ENCODE data around the gene EZR. TPM values are rescaled to one million over a fixed set of nuclear protein-coding genes. Genes with fewer than 3 reads are reported as not detected.
A peak's percentile ranks its signal among the peaks of the same experiment; 100 is the strongest.

EZR gene
- total RNA-seq, 2 donors from 2014 or later, result 257 to 424 TPM

DNA sequence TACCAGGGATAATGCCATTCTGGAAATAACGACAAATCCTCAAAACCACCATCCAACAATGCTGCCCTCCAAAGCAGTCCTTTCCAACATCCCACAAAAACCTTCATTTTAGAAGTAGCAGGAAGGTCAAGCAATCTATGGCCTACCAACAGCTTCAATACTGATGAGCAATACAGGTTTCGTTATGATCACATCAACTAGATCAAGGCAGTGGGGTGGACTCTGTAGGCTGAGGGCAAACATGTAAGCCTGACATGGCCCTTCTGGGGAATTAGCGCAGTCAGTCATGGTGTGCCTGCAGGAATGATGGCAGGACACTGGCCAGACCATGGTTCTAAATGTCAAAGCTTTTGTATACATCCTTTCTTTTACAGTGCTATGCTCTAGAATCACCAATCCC lies 41.7 kb downstream of the EZR start:
- H3K4me1 ChIP-seq, result peaks cover 19% of the 10 kb centered on the region
- H3K27me3 ChIP-seq, result no peaks in the 10 kb centered on the region
- H3K4me3 ChIP-seq, result no peak overlapping the region
- no peak for DNase-seq
- H3K36me3 ChIP-seq, result peaks cover 5% of the 10 kb centered on the region
- H3K9me3 ChIP-seq, result no peaks in the 10 kb centered on the region
- intact Hi-C loops (cut with DNase I), result no loop called here
- TF ChIP-seq, protein P1, sequence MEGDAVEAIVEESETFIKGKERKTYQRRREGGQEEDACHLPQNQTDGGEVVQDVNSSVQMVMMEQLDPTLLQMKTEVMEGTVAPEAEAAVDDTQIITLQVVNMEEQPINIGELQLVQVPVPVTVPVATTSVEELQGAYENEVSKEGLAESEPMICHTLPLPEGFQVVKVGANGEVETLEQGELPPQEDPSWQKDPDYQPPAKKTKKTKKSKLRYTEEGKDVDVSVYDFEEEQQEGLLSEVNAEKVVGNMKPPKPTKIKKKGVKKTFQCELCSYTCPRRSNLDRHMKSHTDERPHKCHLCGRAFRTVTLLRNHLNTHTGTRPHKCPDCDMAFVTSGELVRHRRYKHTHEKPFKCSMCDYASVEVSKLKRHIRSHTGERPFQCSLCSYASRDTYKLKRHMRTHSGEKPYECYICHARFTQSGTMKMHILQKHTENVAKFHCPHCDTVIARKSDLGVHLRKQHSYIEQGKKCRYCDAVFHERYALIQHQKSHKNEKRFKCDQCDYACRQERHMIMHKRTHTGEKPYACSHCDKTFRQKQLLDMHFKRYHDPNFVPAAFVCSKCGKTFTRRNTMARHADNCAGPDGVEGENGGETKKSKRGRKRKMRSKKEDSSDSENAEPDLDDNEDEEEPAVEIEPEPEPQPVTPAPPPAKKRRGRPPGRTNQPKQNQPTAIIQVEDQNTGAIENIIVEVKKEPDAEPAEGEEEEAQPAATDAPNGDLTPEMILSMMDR (IDR thresholded peaks at IDR 0.05), result no peak
- peak overlapping the region; percentile 43 for H3K27ac ChIP-seq
- no peak overlapping the region for H3K9ac ChIP-seq (ENCODE audit: low read depth in 2 of 2, low read length in 2 of 2)

DNA sequence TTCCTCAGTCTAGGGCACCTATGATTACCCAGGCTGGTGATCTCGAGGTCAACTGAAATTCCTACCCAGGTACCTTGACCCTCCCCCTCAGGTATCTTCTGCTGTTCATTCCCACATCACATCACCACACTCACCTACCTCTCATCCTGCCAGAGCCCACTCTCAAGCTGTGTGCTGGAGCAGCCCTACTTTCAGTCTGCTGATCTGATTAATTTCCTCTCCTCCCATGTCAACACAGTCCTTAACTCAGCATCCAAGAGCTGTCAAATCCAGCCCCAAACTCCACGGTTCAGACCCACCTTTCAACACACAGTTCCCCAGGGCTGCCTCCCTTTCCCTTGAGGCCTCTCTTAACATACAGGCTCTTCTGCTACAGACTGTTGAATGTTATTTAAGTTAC lies 42.4 kb downstream of the EZR start:
- Histone ChIP-seq H3K9me3 (no peaks in the 10 kb centered on the region), H3K27ac (no peak overlapping the region), H3K36me3 (peaks cover 13% of the 10 kb centered on the region), H3K9ac (ENCODE audit: low read depth in 2 of 2, low read length in 2 of 2) (no peak overlapping the region), H3K4me3 (no peak overlapping the region), H3K4me1 (peaks cover 13% of the 10 kb centered on the region), H3K27me3 (no peaks in the 10 kb centered on the region)
- intact Hi-C loops (cut with DNase I), result no loop called here
- TF ChIP-seq, protein P1 (IDR thresholded peaks at IDR 0.05), result no peak
- no peak for DNase-seq

DNA sequence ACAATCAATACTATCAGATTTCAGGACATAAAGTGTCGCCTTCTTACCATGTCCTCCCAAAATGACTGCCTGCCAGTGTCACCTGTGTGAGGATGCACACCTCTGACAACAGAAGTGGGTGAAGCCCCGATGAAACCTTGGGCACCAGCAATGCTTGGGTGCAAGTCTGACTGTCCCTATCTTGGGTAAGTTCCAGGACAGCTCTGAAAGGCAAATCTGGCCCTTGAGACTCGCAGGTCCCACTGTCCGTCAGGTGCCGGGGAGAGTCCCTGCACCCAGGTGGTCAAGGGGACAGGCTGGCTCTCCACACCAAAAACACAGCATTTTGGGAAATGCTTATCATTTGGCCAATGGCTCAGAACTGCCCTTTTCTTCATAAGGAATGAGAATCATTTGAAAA lies 43.3 kb downstream of the EZR start:
- DNase-seq, result no peak
- Histone ChIP-seq H3K4me3 (no peak overlapping the region), H3K27ac (no peak overlapping the region), H3K9me3 (no peaks in the 10 kb centered on the region), H3K4me1 (peaks cover 13% of the 10 kb centered on the region), H3K27me3 (no peaks in the 10 kb centered on the region), H3K36me3 (peaks cover 22% of the 10 kb centered on the region), H3K9ac (ENCODE audit: low read depth in 2 of 2, low read length in 2 of 2) (no peak overlapping the region)
- TF ChIP-seq, protein P1 (IDR thresholded peaks at IDR 0.05), result no peak
- intact Hi-C loops (cut with DNase I), result no loop called here

DNA sequence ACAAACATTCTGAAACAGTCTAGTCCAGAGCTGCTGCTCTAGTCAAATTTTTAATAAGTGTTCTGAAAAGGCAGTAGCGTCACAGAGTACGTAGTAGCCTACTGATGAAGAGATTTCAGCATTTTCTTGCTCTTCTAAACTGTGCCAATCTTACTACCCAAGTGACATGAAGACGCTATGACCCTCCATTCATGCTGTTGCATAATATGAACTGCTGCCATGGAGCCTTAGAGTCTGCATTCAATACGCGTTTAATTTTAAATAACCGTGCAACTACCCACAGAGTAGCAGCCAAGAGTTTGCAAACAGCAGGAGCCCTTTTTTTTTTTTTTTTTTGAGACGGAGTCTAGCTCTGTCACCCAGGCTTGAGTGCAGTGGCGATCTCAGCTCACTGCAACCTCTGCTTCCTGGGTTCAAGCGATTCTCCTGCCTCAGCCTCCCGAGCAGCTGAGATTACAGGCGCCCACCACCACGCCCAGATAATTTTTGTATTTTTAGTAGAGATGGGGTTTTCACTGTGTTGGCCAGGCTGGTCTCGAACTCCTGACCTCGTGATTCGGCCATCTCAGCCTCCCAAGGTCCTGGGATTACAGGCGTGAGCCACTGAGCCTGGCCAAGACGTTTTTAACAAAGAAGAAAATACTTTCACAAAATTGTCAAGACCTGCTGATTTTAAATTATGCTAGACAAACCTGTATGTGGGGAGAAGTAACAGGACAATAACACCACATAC lies 44.3 kb downstream of the EZR start:
- Histone ChIP-seq H3K27ac (no peak overlapping the region), H3K4me3 (no peak overlapping the region), H3K4me1 (peaks cover 13% of the 10 kb centered on the region), H3K27me3 (no peaks in the 10 kb centered on the region), H3K9ac (ENCODE audit: low read depth in 2 of 2, low read length in 2 of 2) (peak overlapping the region in 1 of 2 donors; percentile 83), H3K36me3 (peaks cover 31% of the 10 kb centered on the region), H3K9me3 (no peaks in the 10 kb centered on the region)
- DNase-seq, result no peak
- TF ChIP-seq, protein P1 (IDR thresholded peaks at IDR 0.05), result no peak
- intact Hi-C loops (cut with DNase I), result no loop called here

DNA sequence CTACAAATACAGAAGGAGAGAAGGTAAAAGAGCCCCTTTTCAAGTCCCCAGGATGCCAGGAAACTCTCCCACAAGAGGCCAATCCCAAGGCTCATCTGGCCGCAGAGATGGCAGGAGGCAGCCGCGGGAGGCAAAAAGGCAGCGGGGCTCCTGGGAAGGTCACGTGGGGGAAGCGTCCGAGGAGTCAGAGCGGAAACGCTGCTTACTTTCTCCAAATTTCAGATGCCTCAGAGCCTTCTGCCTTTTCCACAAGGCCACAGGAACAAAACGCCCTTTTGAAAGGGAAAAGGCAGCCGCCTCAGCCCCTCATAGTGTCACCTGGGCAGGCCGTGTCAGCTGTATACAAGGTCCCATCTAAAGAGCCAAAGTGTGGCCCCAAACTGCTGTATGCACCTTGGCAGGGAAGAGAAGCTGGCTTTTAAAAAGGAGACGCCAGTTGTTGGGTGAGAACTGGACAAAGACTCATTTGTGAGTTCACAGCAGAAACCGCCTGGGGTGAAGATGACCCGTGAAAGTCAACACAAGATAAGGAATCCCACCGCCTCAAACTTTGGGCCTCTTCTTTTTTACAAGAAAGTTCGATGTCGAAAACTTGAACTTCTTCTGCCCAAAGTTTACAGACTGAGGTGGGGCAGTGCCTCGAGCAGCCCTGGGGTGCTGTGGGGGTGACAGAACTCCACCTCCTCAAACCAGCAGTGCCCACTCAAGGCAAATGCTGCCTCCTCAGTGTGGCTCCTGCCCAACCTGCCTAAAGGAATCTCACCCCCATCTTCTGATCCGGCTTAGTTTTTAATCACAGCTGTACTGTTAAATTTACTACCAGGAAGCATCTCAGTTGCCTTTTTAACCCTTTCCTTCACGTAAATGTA lies 45.4 kb downstream of the EZR start:
- TF ChIP-seq, protein P1 (IDR thresholded peaks at IDR 0.05), result no peak
- Histone ChIP-seq H3K4me3 (no peak overlapping the region), H3K36me3 (peaks cover 40% of the 10 kb centered on the region), H3K4me1 (peaks cover 13% of the 10 kb centered on the region), H3K27me3 (no peaks in the 10 kb centered on the region), H3K9ac (ENCODE audit: low read depth in 2 of 2, low read length in 2 of 2) (peak overlapping the region in 1 of 2 donors; percentile 83), H3K9me3 (no peaks in the 10 kb centered on the region), H3K27ac (peak overlapping the region; percentile 81)
- peak; percentile 49 for DNase-seq
- intact Hi-C loops (cut with DNase I), result no loop called here

All from colonic mucosa (tissue), 4 donors.